Ovary (tissue), 3 donors: ENCODE measurements around the gene CADM2.

Experiments used
- EP300 ChIP-seq: sonication (generic); formaldehyde crosslinking; IDR thresholded peaks from one replicate; pipeline ENCODE4 v1.6.1; 2017; ENCODE audit warnings: antibody characterized with exemption
- POLR2A ChIP-seq: fragments of 450-650 bp; IDR thresholded peaks from one replicate; pipeline ENCODE4 v1.6.1; 2017; ENCODE audit warnings: antibody characterized with exemption, mild to moderate bottlenecking, moderate library complexity
- TF ChIP-seq, protein P1 (sequence below), 3 donors: fragments of 450-650 bp in 2 of 3; fragments of 200-600 bp in 1 of 3; IDR thresholded peaks; one replicate each; pipeline versions ENCODE4 v1.5.1 to v1.8.0; 2016 to 2022; ENCODE audit warnings: antibody characterized with exemption in 3 of 3, mild to moderate bottlenecking in 1 of 3
- donor health status: DM: no; HTN: no; CAD: no.

DNA sequence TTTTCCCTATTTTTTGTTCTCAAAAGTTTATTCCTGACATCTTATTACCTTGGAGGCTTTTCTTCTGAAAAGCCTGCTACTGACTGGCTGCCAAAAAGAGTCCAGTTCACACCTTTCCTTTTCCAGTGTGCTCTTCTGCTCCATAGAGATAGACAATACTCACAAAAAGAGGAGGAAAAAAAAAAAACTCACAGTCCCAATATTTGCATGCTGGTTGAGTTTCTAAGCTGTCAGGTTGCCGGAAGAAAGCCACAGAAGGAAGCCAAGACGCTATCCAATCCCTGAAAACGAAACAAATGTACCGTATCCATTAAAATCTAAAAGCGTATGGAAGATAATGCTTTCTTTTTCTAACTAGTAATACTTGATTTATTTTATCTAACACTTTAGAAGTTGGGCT lies 299.5 kb downstream of the CADM2 start:
- TF ChIP-seq EP300, result no peak
- TF ChIP-seq, protein P1, sequence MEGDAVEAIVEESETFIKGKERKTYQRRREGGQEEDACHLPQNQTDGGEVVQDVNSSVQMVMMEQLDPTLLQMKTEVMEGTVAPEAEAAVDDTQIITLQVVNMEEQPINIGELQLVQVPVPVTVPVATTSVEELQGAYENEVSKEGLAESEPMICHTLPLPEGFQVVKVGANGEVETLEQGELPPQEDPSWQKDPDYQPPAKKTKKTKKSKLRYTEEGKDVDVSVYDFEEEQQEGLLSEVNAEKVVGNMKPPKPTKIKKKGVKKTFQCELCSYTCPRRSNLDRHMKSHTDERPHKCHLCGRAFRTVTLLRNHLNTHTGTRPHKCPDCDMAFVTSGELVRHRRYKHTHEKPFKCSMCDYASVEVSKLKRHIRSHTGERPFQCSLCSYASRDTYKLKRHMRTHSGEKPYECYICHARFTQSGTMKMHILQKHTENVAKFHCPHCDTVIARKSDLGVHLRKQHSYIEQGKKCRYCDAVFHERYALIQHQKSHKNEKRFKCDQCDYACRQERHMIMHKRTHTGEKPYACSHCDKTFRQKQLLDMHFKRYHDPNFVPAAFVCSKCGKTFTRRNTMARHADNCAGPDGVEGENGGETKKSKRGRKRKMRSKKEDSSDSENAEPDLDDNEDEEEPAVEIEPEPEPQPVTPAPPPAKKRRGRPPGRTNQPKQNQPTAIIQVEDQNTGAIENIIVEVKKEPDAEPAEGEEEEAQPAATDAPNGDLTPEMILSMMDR (IDR thresholded peaks at IDR 0.05), result no peak
- TF ChIP-seq POLR2A, result no peak
